ENCODE results near the gene RGMA.

GRCh38 chr15:93035092-93035915 is 53.7 kb downstream of the RGMA start:
- no peak for TF ChIP-seq CTCF (IDR thresholded peaks at IDR 0.05; ENCODE audit: extremely low read depth in 1 of 2, insufficient read depth in 1 of 2, low read depth in 1 of 2, low read length in 2 of 2)
- TF ChIP-seq POLR2AphosphoS5 (IDR thresholded peaks at IDR 0.05; ENCODE audit: insufficient read depth, low read depth, low read length): no peak
- TF ChIP-seq EZH2 (IDR thresholded peaks at IDR 0.05; ENCODE audit: borderline replicate concordance, low read depth, low read length, severe bottlenecking): no peak
- TF ChIP-seq POLR2A (IDR thresholded peaks at IDR 0.05; ENCODE audit: low read depth, low read length): no peak
- TF ChIP-seq MAX (IDR thresholded peaks at IDR 0.05; ENCODE audit: insufficient read depth, insufficient read length): no peak
- TF ChIP-seq JUN (IDR thresholded peaks at IDR 0.05; ENCODE audit: borderline replicate concordance, insufficient read depth, insufficient read length, low read depth): no peak
- no peak for TF ChIP-seq MYC (IDR thresholded peaks at IDR 0.05; ENCODE audit: low read depth, low read length)
- no peak for TF ChIP-seq FOS (IDR thresholded peaks at IDR 0.05; ENCODE audit: borderline replicate concordance, insufficient read depth, low read length)
